Small intestine (tissue), 7 donors: Measurements from ENCODE around the gene MAOA. TPM values are rescaled to one million over a fixed set of nuclear protein-coding genes. Genes with fewer than 3 reads are reported as not detected.

Experiments used
- DNase-seq, 2 donors: peaks; one replicate each; pipeline versions ENCODE4 v3.0.0 to v3.0.0-alpha.2; 2013
- FAIRE-seq: peaks from 2 replicates; lab custom pipeline; 2012; peaks lifted over from hg19 to GRCh38; lab: Jason Lieb, UNC
- H3K27ac ChIP-seq, 3 donors: one replicate each; pipeline ENCODE4 v1.5.1; 2013; ENCODE audit warnings: low read length in 2 of 3, mild to moderate bottlenecking in 2 of 3, control low read depth in 1 of 3, inconsistent platforms in 1 of 3, low read depth in 1 of 3, moderate library complexity in 1 of 3
- H3K27me3 ChIP-seq, 3 donors: one replicate each; pipeline ENCODE4 v1.6.1; 2013; ENCODE audit warnings: low read length in 3 of 3, inconsistent platforms in 1 of 3; ENCODE audit not compliant: control insufficient read depth in 3 of 3, insufficient read depth in 3 of 3
- H3K36me3 ChIP-seq, 3 donors: one replicate each; pipeline ENCODE4 v1.6.1; 2013; ENCODE audit warnings: low read length in 3 of 3, inconsistent platforms in 1 of 3, low read depth in 1 of 3, mild to moderate bottlenecking in 1 of 3, moderate library complexity in 1 of 3; ENCODE audit not compliant: control insufficient read depth in 3 of 3, insufficient read depth in 2 of 3
- H3K4me1 ChIP-seq, 3 donors: one replicate each; pipeline ENCODE4 v1.6.1; 2013; ENCODE audit warnings: low read length in 2 of 3, inconsistent platforms in 1 of 3, low read depth in 1 of 3, mild to moderate bottlenecking in 1 of 3, moderate library complexity in 1 of 3; ENCODE audit not compliant: control insufficient read depth in 3 of 3, insufficient read depth in 2 of 3
- H3K4me3 ChIP-seq, 3 donors: one replicate each; pipeline ENCODE4 v1.5.1; 2013; ENCODE audit warnings: low read length in 3 of 3, control low read depth in 1 of 3, inconsistent platforms in 1 of 3, low read depth in 1 of 3, mild to moderate bottlenecking in 1 of 3, moderate library complexity in 1 of 3
- H3K9me3 ChIP-seq, 2 donors: one replicate each; pipeline ENCODE4 v1.6.1; 2013; ENCODE audit warnings: low read depth in 1 of 2, low read length in 1 of 2; ENCODE audit not compliant: control insufficient read depth in 2 of 2, insufficient read depth in 1 of 2
- WGBS, 3 donors: extraction: QIAGEN DNeasy Blood & Tissue Kit; methylation state at CpG; one replicate each; pipeline ENCODE4 v1.1.7; 2013; 5-methylcytosine and 5-hydroxymethylcytosine counted together
- polyA plus RNA-seq, 4 donors: library from polyadenylated mRNA; stranded (reverse) in 3 of 4; unstranded in 1 of 4; fragments of 200-250 nt in 3 of 4; fragments of 120-200 nt in 1 of 4; gene quantifications; one replicate each; pipeline versions ENCODE4 v1.2.1 to v1.2.3, GENCODE V29; 2013
- donor health status: healthy with polysubstance abuse.
- donor health status: control.
- donor health status: control.
- donor health status: Bipolar disorder and iron deficiency.
- donor health status: healthy.

The MAOA gene
- polyA plus RNA-seq, 4 donors, result 164 to 348 (median 175) TPM

GRCh38 chrX:43629229-43629628 lies 26.9 kb upstream of the MAOA start:
- WGBS, 3 donors, result 4 to 33% (median 11%) methylated on average over 1 of the region's 1 CpG
- FAIRE-seq (no peak), DNase-seq (no peak)
- Histone ChIP-seq H3K9me3 (no peaks in the 10 kb centered on the region), H3K27me3 (no peaks in the 10 kb centered on the region), H3K4me3 (no peak overlapping the region), H3K4me1 (peaks cover 0 to 12% (median 0%) of the 10 kb centered on the region in 3 donors), H3K36me3 (no peaks in the 10 kb centered on the region), H3K27ac (no peak overlapping the region)

DNA sequence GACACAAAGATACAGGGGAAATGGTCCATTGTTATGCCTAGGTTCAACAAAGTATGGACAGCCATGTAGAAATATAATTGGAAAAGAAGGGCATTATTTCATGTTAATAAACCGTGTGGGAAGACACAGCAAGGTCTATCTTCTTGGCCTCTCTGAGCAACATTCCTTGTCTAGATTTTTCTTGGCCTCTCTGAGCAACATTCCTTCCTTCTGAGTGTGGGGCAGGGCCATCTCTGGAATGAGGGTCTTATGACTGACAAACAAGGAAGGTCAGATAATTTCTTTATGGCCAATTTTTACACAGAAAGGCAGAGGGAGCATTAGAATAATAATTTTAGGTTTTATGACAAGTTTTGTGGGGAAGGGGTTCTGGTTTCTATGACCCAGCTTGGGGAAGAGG lies 24.3 kb upstream of the MAOA start:
- 74 to 86% (median 81%) methylated on average over 1 of the region's 1 CpG for WGBS, 3 donors
- H3K9me3 ChIP-seq, result no peaks in the 10 kb centered on the region
- peaks cover 0 to 7% (median 0%) of the 10 kb centered on the region in 3 donors for H3K4me1 ChIP-seq
- DNase-seq, result no peak
- no peak overlapping the region for H3K27ac ChIP-seq
- H3K27me3 ChIP-seq, result no peaks in the 10 kb centered on the region
- no peak overlapping the region for H3K4me3 ChIP-seq
- FAIRE-seq, result no peak
- H3K36me3 ChIP-seq, result no peaks in the 10 kb centered on the region

- no peak overlapping the region for H3K4me3 ChIP-seq
- no peaks in the 10 kb centered on the region for H3K36me3 ChIP-seq
- no peaks in the 10 kb centered on the region for H3K9me3 ChIP-seq
- no peak overlapping the region for H3K27ac ChIP-seq
- DNase-seq (no peak), FAIRE-seq (no peak)
- H3K27me3 ChIP-seq, result no peaks in the 10 kb centered on the region
- 41 to 52% (median 46%) methylated on average over 1 of the region's 1 CpG for WGBS, 3 donors
- H3K4me1 ChIP-seq, result no peaks in the 10 kb centered on the region
Observed at GRCh38 chrX:43633081-43633480, 23.0 kb upstream of the MAOA start.

DNA sequence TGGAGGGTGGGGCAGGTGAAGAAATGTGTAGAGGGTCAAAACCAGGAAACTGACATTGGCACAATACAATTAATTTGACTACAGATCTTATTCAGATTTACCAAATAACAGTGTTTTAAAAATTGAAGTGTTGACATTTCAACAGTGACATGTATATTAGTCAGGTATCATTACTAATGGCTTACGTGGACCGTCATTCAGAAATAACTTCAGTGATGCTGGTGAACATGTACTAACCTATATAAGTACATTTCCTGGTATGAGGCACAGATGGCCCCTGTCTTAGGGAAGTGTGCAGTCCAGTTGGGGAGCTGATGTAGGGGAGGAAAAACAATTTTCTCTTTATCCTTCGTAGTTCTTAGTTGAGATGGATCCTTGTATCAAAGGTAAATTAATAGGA lies 22.3 kb upstream of the MAOA start:
- H3K27me3 ChIP-seq, result no peaks in the 10 kb centered on the region
- DNase-seq, result no peak
- no peaks in the 10 kb centered on the region for H3K36me3 ChIP-seq
- WGBS, 3 donors, result 57 to 92% (median 63%) methylated on average over 3 of the region's 3 CpGs
- FAIRE-seq, result no peak
- H3K4me1 ChIP-seq, result no peaks in the 10 kb centered on the region
- H3K9me3 ChIP-seq, result no peaks in the 10 kb centered on the region
- no peak overlapping the region for H3K27ac ChIP-seq
- H3K4me3 ChIP-seq, result no peak overlapping the region

GRCh38 chrX:43640482-43640881 lies 15.6 kb upstream of the MAOA start:
- Histone ChIP-seq H3K36me3 (no peaks in the 10 kb centered on the region), H3K27me3 (no peaks in the 10 kb centered on the region), H3K4me1 (peaks cover 0 to 12% (median 0%) of the 10 kb centered on the region in 3 donors), H3K9me3 (no peaks in the 10 kb centered on the region), H3K27ac (peak overlapping the region in 1 of 3 donors; percentile 17), H3K4me3 (no peak overlapping the region)
- FAIRE-seq (peak; percentile 95), DNase-seq (peak in 1 of 2 donors; percentile 67)
- 11 to 63% (median 40%) methylated on average over 5 of the region's 5 CpGs for WGBS, 3 donors

GRCh38 chrX:43641691-43642090 lies 14.4 kb upstream of the MAOA start:
- Histone ChIP-seq H3K27ac (no peak overlapping the region), H3K4me1 (peaks cover 0 to 12% (median 0%) of the 10 kb centered on the region in 3 donors), H3K9me3 (no peaks in the 10 kb centered on the region), H3K4me3 (no peak overlapping the region), H3K36me3 (no peaks in the 10 kb centered on the region), H3K27me3 (no peaks in the 10 kb centered on the region)
- no peak for DNase-seq
- FAIRE-seq, result no peak

GRCh38 chrX:43643201-43643600 lies 12.9 kb upstream of the MAOA start:
- no peaks in the 10 kb centered on the region for H3K36me3 ChIP-seq
- no peaks in the 10 kb centered on the region for H3K9me3 ChIP-seq
- DNase-seq (no peak), FAIRE-seq (peak; percentile 51)
- peaks cover 0 to 12% (median 0%) of the 10 kb centered on the region in 3 donors for H3K4me1 ChIP-seq
- no peak overlapping the region for H3K27ac ChIP-seq
- no peak overlapping the region for H3K4me3 ChIP-seq
- WGBS, 3 donors, result 69 to 89% (median 81%) methylated on average over 1 of the region's 1 CpG
- H3K27me3 ChIP-seq, result no peaks in the 10 kb centered on the region

DNA sequence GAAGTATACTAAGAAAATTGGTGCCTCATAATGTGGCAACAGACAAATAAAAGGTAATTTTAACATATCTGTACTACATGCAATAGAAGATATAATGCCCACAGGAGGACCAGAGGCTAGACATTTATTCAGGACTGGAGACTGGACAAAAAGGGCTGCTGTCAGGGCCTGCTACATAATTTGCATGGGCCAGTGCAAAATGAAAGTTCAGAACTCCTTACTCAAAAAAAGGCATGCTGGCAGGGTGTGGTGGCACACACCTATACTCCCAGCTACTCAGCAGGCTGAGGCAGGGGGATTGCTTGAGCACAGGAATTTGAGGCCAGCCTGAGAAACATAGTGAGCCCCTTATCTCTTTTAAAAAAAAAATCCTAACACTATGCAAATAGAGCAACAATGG lies 12.4 kb upstream of the MAOA start:
- Histone ChIP-seq H3K36me3 (no peaks in the 10 kb centered on the region), H3K9me3 (no peaks in the 10 kb centered on the region), H3K4me1 (peaks cover 0 to 12% (median 0%) of the 10 kb centered on the region in 3 donors), H3K4me3 (no peak overlapping the region), H3K27ac (peak overlapping the region in 1 of 3 donors; percentile 17), H3K27me3 (no peaks in the 10 kb centered on the region)
- DNase-seq (no peak), FAIRE-seq (no peak)

DNA sequence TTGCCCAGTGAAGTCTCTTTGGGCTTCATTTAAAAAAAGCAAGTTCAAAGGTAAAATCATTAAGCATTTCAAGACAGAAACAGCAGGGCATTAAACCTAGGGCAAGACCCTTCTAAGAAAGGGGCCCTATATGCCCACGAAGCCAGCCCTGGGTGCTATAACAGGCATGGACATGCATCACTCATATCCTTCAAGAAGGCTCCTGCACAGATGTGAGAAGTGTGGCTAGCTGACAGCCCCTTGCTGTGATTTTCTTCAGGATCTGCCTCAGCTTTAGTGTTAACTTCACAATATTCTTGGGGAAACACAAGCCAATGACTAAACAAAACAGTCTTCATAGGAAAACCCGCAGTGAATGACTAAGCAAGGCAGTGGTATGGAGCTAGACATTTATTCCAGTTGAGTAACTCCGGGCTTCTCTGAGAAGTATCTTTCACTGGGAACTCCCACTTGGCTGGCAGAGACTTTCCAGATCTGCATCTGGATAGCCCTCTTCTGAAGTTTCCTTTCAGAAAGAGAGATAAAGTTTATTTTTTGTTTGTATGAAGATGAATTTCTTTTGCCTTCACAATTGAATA lies 11.9 kb upstream of the MAOA start:
- Histone ChIP-seq H3K36me3 (no peaks in the 10 kb centered on the region), H3K9me3 (no peaks in the 10 kb centered on the region), H3K4me3 (no peak overlapping the region), H3K27ac (peak overlapping the region in 1 of 3 donors; percentile 17), H3K27me3 (no peaks in the 10 kb centered on the region), H3K4me1 (peaks cover 0 to 12% (median 0%) of the 10 kb centered on the region in 3 donors)
- DNase-seq (no peak), FAIRE-seq (no peak)
- WGBS, 3 donors, result 49 to 78% (median 66%) methylated on average over 3 of the region's 3 CpGs
